Tibial nerve (tissue), 4 donors: Measurements from ENCODE around the gene CASKIN1. TPM values are rescaled to one million over a fixed set of nuclear protein-coding genes. Genes with fewer than 3 reads are reported as not detected.

Experiments
- small RNA-seq: library from RNA; depleted of rRNA; stranded (forward); fragments of <200 nt; gene quantifications from one replicate; pipeline ENCODE3, GENCODE V24; 2016
- total RNA-seq, 4 donors: library from RNA; depleted of rRNA; stranded (reverse); fragments of >200 nt; gene quantifications; one replicate each; pipeline ENCODE4 v1.1.0, GENCODE V29; 2016

The CASKIN1 gene
- total RNA-seq, 4 donors from 2014 or later = 0.20 to 0.63 (median 0.30) TPM; not detected in 1

Small RNA genes within 50 kb of the gene (small RNA-seq; reads per million reads assigned to genes)
- gene MIR3180-5 (not detected), gene MIR4516 (not detected), gene RF00019 (not detected), gene SNORD60 (not detected)

Other genes with a start within 250 kb of the CASKIN1 start
- not detected for gene RPL3L, start 241.9 kb downstream of the CASKIN1 start, total RNA-seq
- 100 to 1,000 TPM in 2 of 4 donors, 10 to 100 TPM in 2; 86.9 to 136 (median 116) TPM for gene NDUFB10, start 237.1 kb downstream of the CASKIN1 start, total RNA-seq
- 1,000 to 10,000 TPM; 1,591 to 3,468 (median 1,745) TPM for gene RPS2, start 231.8 kb downstream of the CASKIN1 start, total RNA-seq
- not detected for gene RNF151, start 229.7 kb downstream of the CASKIN1 start, total RNA-seq
- gene TBL3, start 224.6 kb downstream of the CASKIN1 start, total RNA-seq = 10 to 100 TPM; 37.6 to 70.8 (median 46.2) TPM
- 1 to 10 TPM in 1 of 4 donors, not detected in 3; 3.9 TPM for gene NOXO1, start 215.1 kb downstream of the CASKIN1 start, total RNA-seq
- 10 to 100 TPM; 13.4 to 20.2 (median 18.1) TPM for gene GFER, start 212.4 kb downstream of the CASKIN1 start, total RNA-seq
- gene SYNGR3, start 206.6 kb downstream of the CASKIN1 start, total RNA-seq = 1 to 10 TPM in 1 of 4 donors, not detected in 3; 3.9 TPM
- 10 to 100 TPM; 37.0 to 83.1 (median 49.2) TPM for gene ZNF598, start 186.8 kb downstream of the CASKIN1 start, total RNA-seq
- 1 to 10 TPM in 2 of 4 donors, not detected in 2; 3.0 to 3.1 TPM for gene NPW, start 176.8 kb downstream of the CASKIN1 start, total RNA-seq
- gene NHERF2, start 169.7 kb downstream of the CASKIN1 start, total RNA-seq = 10 to 100 TPM; 54.7 to 83.1 (median 64.9) TPM
- gene NTHL1, start 148.8 kb downstream of the CASKIN1 start, total RNA-seq = 10 to 100 TPM; 22.8 to 56.7 (median 28.1) TPM
- 100 to 1,000 TPM in 2 of 4 donors, 10 to 100 TPM in 2; 75.4 to 507 (median 111) TPM for gene TSC2, start 148.6 kb downstream of the CASKIN1 start, total RNA-seq
- gene PKD1, start 60.7 kb downstream of the CASKIN1 start, total RNA-seq = 100 to 1,000 TPM; 207 to 542 (median 381) TPM
- not detected for gene RAB26, start 48.0 kb downstream of the CASKIN1 start, total RNA-seq
- gene TRAF7, start 40.8 kb downstream of the CASKIN1 start, total RNA-seq = 10 to 100 TPM; 29.1 to 53.7 (median 38.4) TPM
- gene MLST8, start 8.8 kb upstream of the CASKIN1 start, total RNA-seq = 10 to 100 TPM; 28.8 to 73.8 (median 43.8) TPM
- 100 to 1,000 TPM in 1 of 4 donors, 10 to 100 TPM in 3; 19.8 to 203 (median 24.4) TPM for gene BRICD5, start 14.3 kb upstream of the CASKIN1 start, total RNA-seq
- 10 to 100 TPM; 13.1 to 27.0 (median 23.2) TPM for gene PGP, start 18.2 kb upstream of the CASKIN1 start, total RNA-seq
- gene E4F1, start 27.0 kb upstream of the CASKIN1 start, total RNA-seq = 10 to 100 TPM; 30.6 to 60.6 (median 45.2) TPM
- 1 to 10 TPM in 1 of 4 donors, under 1 TPM in 3; 0.39 to 5.4 (median 0.64) TPM for gene DNASE1L2, start 39.8 kb upstream of the CASKIN1 start, total RNA-seq
- 10 to 100 TPM; 74.3 to 94.7 (median 81.5) TPM for gene ECI1, start 55.0 kb upstream of the CASKIN1 start, total RNA-seq
- gene RNPS1, start 71.5 kb upstream of the CASKIN1 start, total RNA-seq = 100 to 1,000 TPM; 101 to 127 (median 114) TPM
- 10 to 100 TPM; 14.9 to 22.2 (median 15.8) TPM for gene ABCA3, start 144.1 kb upstream of the CASKIN1 start, total RNA-seq
- 1 to 10 TPM; 1.6 to 3.0 (median 2.0) TPM for gene CCNF, start 232.8 kb upstream of the CASKIN1 start, total RNA-seq